ENCODE measurements around the gene B3GNT5.

GRCh38 chr3:183318877-183319276 lies 65.8 kb downstream of the B3GNT5 start:
- TF ChIP-seq CEBPB (IDR thresholded peaks at IDR 0.05) (no peak), NFIC (IDR thresholded peaks at IDR 0.05) (no peak), EP300 (IDR thresholded peaks at IDR 0.05; ENCODE audit: borderline replicate concordance) (no peak), CREB1 (IDR thresholded peaks at IDR 0.05; ENCODE audit: low read depth) (no peak), REST (IDR thresholded peaks at IDR 0.05; ENCODE audit: low read depth) (no peak), EGR1 (IDR thresholded peaks at IDR 0.05) (no peak), TEAD4 (IDR thresholded peaks at IDR 0.05) (no peak), USF1 (IDR thresholded peaks at IDR 0.05) (no peak), MAX (IDR thresholded peaks at IDR 0.05) (no peak), TAF1 (IDR thresholded peaks at IDR 0.05; ENCODE audit: low read depth) (no peak), YY1 (IDR thresholded peaks at IDR 0.05; ENCODE audit: low read depth) (no peak)

Measured in Ishikawa (cell line).